Hematopoietic multipotent progenitor cell treated with erythropoietin and hydrocortisone succinate and interleukin-3 and kit ligand, for 6 days (in vitro differentiated cells): ENCODE measurements around the gene CDH10.

ENCODE experiments used
- DNase-seq: peaks from one replicate; pipeline ENCODE4 v3.0.0-alpha.2; 2015

The CDH10 gene

GRCh38 chr5:24475101-24475500, 169.7 kb downstream of the CDH10 start:
- no peak for DNase-seq

GRCh38 chr5:24474685-24475084, 170.1 kb downstream of the CDH10 start:
- no peak for DNase-seq

GRCh38 chr5:24472518-24472917, 172.3 kb downstream of the CDH10 start:
- no peak for DNase-seq

- DNase-seq = no peak
These were observed 200.4 kb downstream of the CDH10 start for GRCh38 chr5:24444414-24444813.

GRCh38 chr5:24439465-24439864, 205.3 kb downstream of the CDH10 start:
- DNase-seq = no peak
